T1000 (cell line): ENCODE data around the gene HS3ST3A1.

ENCODE experiments used
- DNase-seq: peaks from one replicate; lab custom pipeline; 2025; ENCODE audit warnings: mixed read lengths; lab: John Stamatoyannopoulos, UW

The HS3ST3A1 gene

GRCh38 chr17:13491916-13492736 lies 109.6 kb downstream of the HS3ST3A1 start:
- no peak for DNase-seq

- DNase-seq = no peak
These were observed 110.2 kb downstream of the HS3ST3A1 start for GRCh38 chr17:13491491-13491890.

- no peak for DNase-seq
These were observed 110.7 kb downstream of the HS3ST3A1 start for GRCh38 chr17:13490906-13491482.

GRCh38 chr17:13490427-13490826 lies 111.3 kb downstream of the HS3ST3A1 start:
- DNase-seq = no peak

GRCh38 chr17:13485327-13485726 lies 116.4 kb downstream of the HS3ST3A1 start:
- no peak for DNase-seq

- no peak for DNase-seq
These were observed 117.7 kb downstream of the HS3ST3A1 start for GRCh38 chr17:13484020-13484419.

GRCh38 chr17:13480877-13481276 lies 120.9 kb downstream of the HS3ST3A1 start:
- DNase-seq = no peak

- DNase-seq = no peak
These were observed 123.4 kb downstream of the HS3ST3A1 start for GRCh38 chr17:13478326-13478830.

GRCh38 chr17:13477180-13477611 lies 124.5 kb downstream of the HS3ST3A1 start:
- DNase-seq = no peak

GRCh38 chr17:13476720-13477119 lies 125.0 kb downstream of the HS3ST3A1 start:
- DNase-seq = no peak

- DNase-seq = no peak
These were observed 126.0 kb downstream of the HS3ST3A1 start for GRCh38 chr17:13475574-13476223.

- DNase-seq = no peak
These were observed 127.5 kb downstream of the HS3ST3A1 start for GRCh38 chr17:13474073-13474800.

- DNase-seq = no peak
These were observed 136.1 kb downstream of the HS3ST3A1 start for GRCh38 chr17:13465678-13466077.

GRCh38 chr17:13462673-13463124 lies 139.0 kb downstream of the HS3ST3A1 start:
- no peak for DNase-seq

- DNase-seq = no peak
These were observed 139.6 kb downstream of the HS3ST3A1 start for GRCh38 chr17:13462146-13462545.

GRCh38 chr17:13460261-13461000 lies 141.3 kb downstream of the HS3ST3A1 start:
- no peak for DNase-seq

- DNase-seq = no peak
These were observed 143.9 kb downstream of the HS3ST3A1 start for GRCh38 chr17:13457783-13458182.
